Ishikawa (cell line): Measurements from ENCODE around the gene RTCA.

Experiments
- EP300 ChIP-seq: IDR thresholded peaks from 2 replicates; pipeline ENCODE4 v1.6.1; 2012; ENCODE audit warnings: borderline replicate concordance
- FOXM1 ChIP-seq: IDR thresholded peaks from 2 replicates; pipeline ENCODE4 v1.6.1; 2012; ENCODE audit warnings: low read depth, borderline replicate concordance
- REST ChIP-seq: IDR thresholded peaks from 2 replicates; pipeline ENCODE4 v1.6.1; 2012; ENCODE audit warnings: low read depth, mild to moderate bottlenecking
- TCF12 ChIP-seq: IDR thresholded peaks from 2 replicates; pipeline ENCODE4 v1.6.1; 2012; ENCODE audit warnings: low read depth
- ZBTB7A ChIP-seq: IDR thresholded peaks from 2 replicates; pipeline ENCODE4 v1.6.1; 2012; ENCODE audit warnings: low read depth
- TF ChIP-seq, protein P1 (sequence below): IDR thresholded peaks from 2 replicates; pipeline ENCODE4 v1.6.1; 2012

DNA sequence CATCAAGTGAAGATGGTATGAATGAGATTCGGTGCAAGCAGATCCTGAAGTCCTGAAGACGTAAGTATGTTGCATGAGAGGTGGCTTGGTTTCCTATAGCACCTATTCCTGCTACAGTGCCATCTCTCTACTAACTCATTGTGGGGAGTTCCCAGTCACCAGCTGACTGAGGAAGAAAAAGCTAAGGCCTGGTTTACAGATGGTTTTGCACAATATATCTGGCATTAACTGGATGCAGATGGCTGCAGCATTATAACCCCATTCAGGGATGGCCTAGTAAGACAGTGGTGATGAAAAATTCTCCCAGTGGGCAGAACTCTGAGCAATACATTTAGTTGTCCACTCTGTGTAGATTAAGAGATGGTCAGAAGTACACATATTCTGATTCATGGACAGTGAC lies 36.7 kb downstream of the RTCA start:
- TF ChIP-seq ZBTB7A (no peak), FOXM1 (no peak), REST (no peak), EP300 (no peak), TCF12 (no peak)
- TF ChIP-seq, protein P1, sequence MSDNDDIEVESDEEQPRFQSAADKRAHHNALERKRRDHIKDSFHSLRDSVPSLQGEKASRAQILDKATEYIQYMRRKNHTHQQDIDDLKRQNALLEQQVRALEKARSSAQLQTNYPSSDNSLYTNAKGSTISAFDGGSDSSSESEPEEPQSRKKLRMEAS, result no peak
